Progenitor cell of endocrine pancreas (in vitro differentiated cells): ENCODE data around the gene ATP8B3. TPM values are rescaled to one million over a fixed set of nuclear protein-coding genes. Genes with fewer than 3 reads are reported as not detected.

Experiments used
- DNase-seq: peaks from one replicate; pipeline ENCODE4 v3.0.0; 2021; ENCODE audit warnings: low spot score; ENCODE audit not compliant: unreplicated experiment
- H3K27ac Mint-ChIP-seq: 2 replicates; pipeline ENCODE4 v1.8.0; 2021; ENCODE audit warnings: mild to moderate bottlenecking, moderate library complexity, mixed read lengths
- H3K27me3 Mint-ChIP-seq: 2 replicates; pipeline ENCODE4 v1.8.0; 2021; ENCODE audit warnings: mixed read lengths
- H3K36me3 Mint-ChIP-seq: 2 replicates; pipeline ENCODE4 v1.8.0; 2022; ENCODE audit warnings: mixed read lengths; ENCODE audit not compliant: insufficient read depth
- H3K4me1 Mint-ChIP-seq: 2 replicates; pipeline ENCODE4 v1.8.0; 2021; ENCODE audit warnings: low read depth, mixed read lengths
- H3K4me3 Mint-ChIP-seq: 2 replicates; pipeline ENCODE4 v1.8.0; 2021; ENCODE audit warnings: low read depth, mild to moderate bottlenecking, moderate library complexity, mixed read lengths
- H3K9me3 Mint-ChIP-seq: 2 replicates; pipeline ENCODE4 v1.8.0; 2021; ENCODE audit warnings: low read depth, mixed read lengths
- total RNA-seq: library from RNA; stranded (reverse); gene quantifications from 2 replicates; pipeline ENCODE4 v1.2.1, GENCODE V29; 2021
- TF ChIP-seq, protein P1 (sequence below): fragments of 200-600 bp; sonication (generic); IDR thresholded peaks from one replicate; pipeline ENCODE4 v1.5.0; 2021; ENCODE audit warnings: antibody characterized with exemption, mild to moderate bottlenecking; ENCODE audit not compliant: unreplicated experiment

ATP8B3 gene
- total RNA-seq, 1 donor from 2014 or later, result 4.1 TPM

DNA sequence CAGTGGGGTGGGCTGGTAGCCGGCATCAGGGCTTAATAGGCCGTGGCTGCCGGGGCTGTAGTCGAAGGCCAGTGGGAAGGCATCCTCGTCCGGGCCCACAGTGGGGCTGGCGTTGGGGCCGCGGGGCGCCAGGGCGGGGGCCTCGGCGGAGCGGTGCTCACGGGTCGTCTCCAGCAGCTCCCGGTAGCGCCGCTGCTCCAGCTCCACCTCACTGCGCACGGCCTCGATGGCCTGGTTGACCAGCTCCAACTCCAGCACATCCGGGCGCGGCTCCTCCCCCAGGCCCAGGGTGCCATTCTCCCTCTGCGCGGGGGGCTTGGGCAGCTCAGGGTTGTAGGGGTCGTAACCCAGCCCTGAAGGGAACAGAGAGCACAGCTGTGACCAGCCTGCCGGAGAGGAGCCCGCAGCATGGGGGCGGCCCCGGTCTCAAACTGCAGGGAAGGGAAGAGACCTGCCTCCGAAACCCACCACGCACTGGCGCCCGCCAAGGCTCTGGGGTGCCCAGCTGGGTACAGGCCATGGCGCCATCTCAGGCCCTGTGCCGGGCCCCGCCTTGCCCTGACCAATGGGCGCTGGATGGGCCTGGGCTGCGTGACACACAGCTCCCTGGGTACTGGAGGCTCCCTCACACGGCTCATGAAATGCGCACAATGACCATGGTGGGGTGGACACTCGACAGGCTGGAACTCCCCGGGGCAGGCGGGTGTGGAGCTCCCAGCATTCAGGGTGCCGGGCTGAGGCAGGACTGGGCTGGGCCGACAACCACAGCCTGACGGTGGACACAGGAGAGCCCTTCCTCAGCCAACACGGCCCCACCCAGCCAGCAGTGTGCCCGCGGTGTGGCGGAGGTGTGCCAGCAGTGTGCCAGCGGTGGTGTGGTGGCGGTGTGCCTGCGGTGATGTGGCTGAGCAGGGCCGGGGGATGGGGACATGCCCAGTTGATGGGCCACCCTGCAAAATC, 16.5 kb upstream of the ATP8B3 start:
- no peak overlapping the region for H3K27ac Mint-ChIP-seq
- DNase-seq, result no peak
- no peaks in the 10 kb centered on the region for H3K9me3 Mint-ChIP-seq
- TF ChIP-seq, protein P1, sequence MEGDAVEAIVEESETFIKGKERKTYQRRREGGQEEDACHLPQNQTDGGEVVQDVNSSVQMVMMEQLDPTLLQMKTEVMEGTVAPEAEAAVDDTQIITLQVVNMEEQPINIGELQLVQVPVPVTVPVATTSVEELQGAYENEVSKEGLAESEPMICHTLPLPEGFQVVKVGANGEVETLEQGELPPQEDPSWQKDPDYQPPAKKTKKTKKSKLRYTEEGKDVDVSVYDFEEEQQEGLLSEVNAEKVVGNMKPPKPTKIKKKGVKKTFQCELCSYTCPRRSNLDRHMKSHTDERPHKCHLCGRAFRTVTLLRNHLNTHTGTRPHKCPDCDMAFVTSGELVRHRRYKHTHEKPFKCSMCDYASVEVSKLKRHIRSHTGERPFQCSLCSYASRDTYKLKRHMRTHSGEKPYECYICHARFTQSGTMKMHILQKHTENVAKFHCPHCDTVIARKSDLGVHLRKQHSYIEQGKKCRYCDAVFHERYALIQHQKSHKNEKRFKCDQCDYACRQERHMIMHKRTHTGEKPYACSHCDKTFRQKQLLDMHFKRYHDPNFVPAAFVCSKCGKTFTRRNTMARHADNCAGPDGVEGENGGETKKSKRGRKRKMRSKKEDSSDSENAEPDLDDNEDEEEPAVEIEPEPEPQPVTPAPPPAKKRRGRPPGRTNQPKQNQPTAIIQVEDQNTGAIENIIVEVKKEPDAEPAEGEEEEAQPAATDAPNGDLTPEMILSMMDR, result no peak
- H3K36me3 Mint-ChIP-seq, result peaks cover 8% of the 10 kb centered on the region
- H3K4me3 Mint-ChIP-seq, result no peak overlapping the region
- H3K27me3 Mint-ChIP-seq, result no peaks in the 10 kb centered on the region
- H3K4me1 Mint-ChIP-seq, result peaks cover 4% of the 10 kb centered on the region

DNA sequence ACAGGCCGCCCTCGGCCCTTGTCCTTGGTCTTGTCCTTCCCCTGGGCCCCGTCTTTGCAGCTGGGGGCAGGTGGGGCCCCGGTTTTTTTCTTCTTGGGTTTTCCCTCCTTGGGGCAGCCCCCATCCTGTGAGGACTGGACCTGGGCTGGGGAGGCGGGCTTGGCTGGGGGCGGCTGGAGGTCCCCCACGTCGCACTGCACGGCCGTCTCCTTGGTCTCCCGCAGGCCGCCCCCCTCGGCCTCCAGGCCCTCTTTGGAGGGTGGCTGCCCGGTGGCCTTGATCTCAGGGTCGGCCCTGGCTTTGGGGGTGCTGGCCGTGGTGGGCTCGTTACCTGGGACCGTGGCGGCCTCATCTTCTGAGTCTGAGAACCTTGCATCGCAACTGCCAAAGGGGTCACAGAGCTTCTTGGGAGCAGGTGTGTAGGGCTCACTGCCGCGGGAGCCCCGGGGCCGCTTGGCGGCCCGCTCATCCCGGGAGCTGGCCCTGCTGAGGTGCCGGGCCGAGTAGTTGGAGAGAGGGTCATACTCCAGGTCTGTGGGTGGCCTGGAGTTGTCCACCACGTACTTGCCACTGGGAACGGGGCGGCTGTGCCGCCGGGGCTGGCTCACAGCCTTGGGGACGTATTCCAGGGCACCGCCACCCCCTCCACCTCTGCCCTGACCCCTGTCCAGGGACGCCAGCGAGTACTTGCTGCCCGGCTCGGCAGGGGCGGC, 15.6 kb upstream of the ATP8B3 start:
- TF ChIP-seq, protein P1, result no peak
- Mint-ChIP-seq H3K4me1 (peaks cover 4% of the 10 kb centered on the region), H3K36me3 (peaks cover 8% of the 10 kb centered on the region), H3K27me3 (no peaks in the 10 kb centered on the region), H3K4me3 (no peak overlapping the region), H3K27ac (no peak overlapping the region), H3K9me3 (no peaks in the 10 kb centered on the region)
- DNase-seq, result no peak

DNA sequence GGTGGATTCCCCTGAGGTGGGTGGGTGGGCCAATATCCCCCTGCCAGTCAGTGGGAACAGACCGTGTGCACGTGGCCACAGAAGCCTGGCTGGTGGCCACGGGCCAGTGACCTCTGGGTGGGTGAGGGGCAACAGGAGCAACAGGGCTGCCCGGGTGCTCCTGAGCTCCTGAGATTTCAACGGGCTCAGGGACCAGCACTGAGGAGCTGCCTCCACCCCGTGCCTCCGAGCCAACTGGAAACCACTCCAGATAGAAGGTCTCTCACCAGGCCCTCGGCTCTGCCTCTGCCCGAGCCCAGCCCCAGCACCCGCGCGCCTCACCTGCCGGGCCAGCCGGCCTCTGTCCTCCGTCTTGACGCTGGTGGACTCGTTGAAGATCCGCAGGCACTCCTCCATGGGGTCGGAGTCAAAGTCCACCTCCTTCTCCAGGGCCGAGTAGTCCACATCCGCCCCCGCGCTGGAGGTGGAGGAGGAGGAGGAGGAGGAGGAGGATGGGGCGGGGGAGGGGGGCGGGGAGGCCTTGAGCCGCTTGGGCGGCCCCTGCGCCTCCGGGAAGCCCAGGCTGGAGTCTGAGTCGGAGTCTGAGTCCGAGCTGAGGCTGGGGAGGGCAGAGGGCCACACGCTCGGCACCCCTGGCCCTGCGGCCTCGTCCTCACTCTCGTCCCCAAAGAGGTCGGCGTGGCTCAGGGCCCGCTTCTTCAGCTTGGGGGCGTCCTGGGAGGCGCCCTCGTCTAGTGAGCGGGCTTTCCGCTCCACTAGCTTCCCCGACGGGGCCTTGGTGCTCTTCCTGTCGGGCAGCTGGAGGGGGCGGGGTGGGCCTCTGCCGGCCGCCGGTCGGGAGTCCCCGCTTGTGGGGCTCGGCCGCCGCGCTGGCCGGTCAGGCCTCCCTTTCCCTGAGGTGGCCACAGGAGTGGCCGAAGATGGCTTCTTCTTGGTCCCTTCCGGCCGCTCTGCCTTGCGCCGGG, 14.8 kb upstream of the ATP8B3 start:
- peaks cover 8% of the 10 kb centered on the region for H3K36me3 Mint-ChIP-seq
- H3K27ac Mint-ChIP-seq, result no peak overlapping the region
- no peaks in the 10 kb centered on the region for H3K27me3 Mint-ChIP-seq
- H3K4me3 Mint-ChIP-seq, result peak overlapping the region; percentile 33
- peaks cover 4% of the 10 kb centered on the region for H3K4me1 Mint-ChIP-seq
- no peaks in the 10 kb centered on the region for H3K9me3 Mint-ChIP-seq
- TF ChIP-seq, protein P1, result no peak
- no peak for DNase-seq

DNA sequence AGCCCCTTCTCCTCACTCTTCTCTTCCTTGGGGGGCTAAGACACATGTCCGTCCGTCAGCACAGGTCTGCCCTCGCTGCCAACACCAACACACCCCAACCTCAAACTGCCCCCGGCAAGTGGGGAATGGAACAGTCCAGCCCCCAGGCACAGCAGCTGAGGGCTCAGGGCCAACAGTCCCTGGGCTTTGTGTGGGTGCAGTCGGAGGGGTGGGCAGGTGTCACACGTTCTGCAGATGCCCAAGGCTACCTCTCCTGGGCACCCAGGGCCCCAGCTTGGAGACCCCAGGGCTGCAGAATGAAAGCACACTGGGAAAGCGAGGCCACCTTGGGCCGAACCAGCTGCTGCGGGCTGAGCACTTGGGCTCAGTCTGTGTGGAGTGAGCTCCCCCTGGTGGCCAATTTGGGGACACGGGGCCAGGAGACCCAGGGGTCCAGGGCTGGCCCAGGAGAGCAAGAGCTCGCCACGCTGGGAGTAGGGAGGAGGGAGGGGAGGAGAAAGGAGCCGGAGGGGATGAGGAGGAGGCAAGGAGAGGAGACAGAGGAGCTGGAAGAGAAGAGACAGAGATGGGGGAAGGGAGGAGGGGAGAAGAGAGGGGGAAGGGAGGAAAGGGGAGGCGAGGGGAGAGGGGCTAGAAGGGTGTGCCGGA, 14.0 kb upstream of the ATP8B3 start:
- Mint-ChIP-seq H3K4me1 (peaks cover 4% of the 10 kb centered on the region), H3K36me3 (peaks cover 9% of the 10 kb centered on the region), H3K9me3 (no peaks in the 10 kb centered on the region), H3K27ac (peak overlapping the region; percentile 31), H3K27me3 (no peaks in the 10 kb centered on the region), H3K4me3 (no peak overlapping the region)
- DNase-seq, result peak; percentile 86
- TF ChIP-seq, protein P1, result peak; percentile 92
